ENCODE results near the gene RPTOR. TPM values are rescaled to one million over a fixed set of nuclear protein-coding genes. Genes with fewer than 3 reads are reported as not detected.

The RPTOR gene
- total RNA-seq, 4 donors from 2014 or later, result 34.1 to 65.8 (median 43.6) TPM

DNA sequence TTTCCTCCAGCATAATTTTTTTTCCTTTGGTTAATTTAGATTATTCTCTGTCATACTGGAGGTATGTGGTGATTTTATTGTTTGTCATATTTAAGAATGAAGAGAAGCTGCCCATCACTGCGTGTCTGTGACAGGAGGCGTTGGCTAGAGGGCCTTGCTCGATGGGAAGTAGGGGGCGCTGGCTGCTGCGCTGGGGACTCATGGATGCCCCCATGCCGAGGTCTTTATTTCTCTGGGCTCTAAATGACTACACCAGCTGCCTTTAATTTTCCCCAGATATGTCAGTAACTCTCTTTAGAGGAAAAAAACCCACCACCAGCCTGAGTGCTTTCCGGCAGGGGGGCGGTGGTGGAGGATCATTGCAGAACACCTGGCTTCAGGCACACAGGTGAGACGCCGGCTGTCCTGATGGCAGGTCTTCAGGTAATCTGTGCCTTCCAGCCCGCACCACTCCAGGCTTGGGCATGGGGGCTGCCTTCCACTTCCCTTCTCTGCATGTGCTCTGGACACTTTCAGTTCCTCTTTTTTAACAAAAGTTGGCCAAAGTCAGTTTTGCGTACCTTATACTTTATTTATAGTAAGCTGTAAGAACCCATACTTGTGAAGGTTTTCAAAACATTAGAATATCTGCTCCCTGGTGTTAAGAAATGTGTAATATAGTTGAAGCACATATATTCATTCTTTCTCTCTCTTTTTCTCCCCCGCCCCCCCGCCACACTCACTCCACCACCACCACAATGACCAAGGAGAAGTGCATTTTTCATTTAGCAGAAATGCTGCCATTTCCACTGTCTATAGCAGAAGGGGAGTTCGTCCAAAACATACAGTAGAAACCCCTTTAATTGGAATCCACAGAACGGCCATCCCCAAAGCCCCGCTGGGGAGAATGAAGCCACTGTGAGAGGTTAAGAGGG, 192.7 kb downstream of the RPTOR start:
- peaks cover 0 to 12% (median 3%) of the 10 kb centered on the region in 4 donors for H3K36me3 ChIP-seq
- H3K4me3 ChIP-seq, result no peak overlapping the region
- H3K9me3 ChIP-seq, result no peaks in the 10 kb centered on the region
- H3K27ac ChIP-seq (replicated peaks in 1 of 4), result no peak overlapping the region
- TF ChIP-seq EP300 (IDR thresholded peaks at IDR 0.05) (no peak), POLR2AphosphoS5 (IDR thresholded peaks at IDR 0.05) (no peak), POLR2A (IDR thresholded peaks at IDR 0.05; ENCODE audit: low read depth) (no peak)
- TF ChIP-seq, protein P1, sequence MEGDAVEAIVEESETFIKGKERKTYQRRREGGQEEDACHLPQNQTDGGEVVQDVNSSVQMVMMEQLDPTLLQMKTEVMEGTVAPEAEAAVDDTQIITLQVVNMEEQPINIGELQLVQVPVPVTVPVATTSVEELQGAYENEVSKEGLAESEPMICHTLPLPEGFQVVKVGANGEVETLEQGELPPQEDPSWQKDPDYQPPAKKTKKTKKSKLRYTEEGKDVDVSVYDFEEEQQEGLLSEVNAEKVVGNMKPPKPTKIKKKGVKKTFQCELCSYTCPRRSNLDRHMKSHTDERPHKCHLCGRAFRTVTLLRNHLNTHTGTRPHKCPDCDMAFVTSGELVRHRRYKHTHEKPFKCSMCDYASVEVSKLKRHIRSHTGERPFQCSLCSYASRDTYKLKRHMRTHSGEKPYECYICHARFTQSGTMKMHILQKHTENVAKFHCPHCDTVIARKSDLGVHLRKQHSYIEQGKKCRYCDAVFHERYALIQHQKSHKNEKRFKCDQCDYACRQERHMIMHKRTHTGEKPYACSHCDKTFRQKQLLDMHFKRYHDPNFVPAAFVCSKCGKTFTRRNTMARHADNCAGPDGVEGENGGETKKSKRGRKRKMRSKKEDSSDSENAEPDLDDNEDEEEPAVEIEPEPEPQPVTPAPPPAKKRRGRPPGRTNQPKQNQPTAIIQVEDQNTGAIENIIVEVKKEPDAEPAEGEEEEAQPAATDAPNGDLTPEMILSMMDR (IDR thresholded peaks at IDR 0.05), result no peak
- intact Hi-C loops (cut with DNase I), result no loop called here
- DNase-seq (ENCODE audit: extremely low spot score), result no peak
- no peaks in the 10 kb centered on the region for H3K27me3 ChIP-seq
- H3K4me1 ChIP-seq, result no peaks in the 10 kb centered on the region
- WGBS, result 90% methylated on average over 17 of the region's 17 CpGs

DNA sequence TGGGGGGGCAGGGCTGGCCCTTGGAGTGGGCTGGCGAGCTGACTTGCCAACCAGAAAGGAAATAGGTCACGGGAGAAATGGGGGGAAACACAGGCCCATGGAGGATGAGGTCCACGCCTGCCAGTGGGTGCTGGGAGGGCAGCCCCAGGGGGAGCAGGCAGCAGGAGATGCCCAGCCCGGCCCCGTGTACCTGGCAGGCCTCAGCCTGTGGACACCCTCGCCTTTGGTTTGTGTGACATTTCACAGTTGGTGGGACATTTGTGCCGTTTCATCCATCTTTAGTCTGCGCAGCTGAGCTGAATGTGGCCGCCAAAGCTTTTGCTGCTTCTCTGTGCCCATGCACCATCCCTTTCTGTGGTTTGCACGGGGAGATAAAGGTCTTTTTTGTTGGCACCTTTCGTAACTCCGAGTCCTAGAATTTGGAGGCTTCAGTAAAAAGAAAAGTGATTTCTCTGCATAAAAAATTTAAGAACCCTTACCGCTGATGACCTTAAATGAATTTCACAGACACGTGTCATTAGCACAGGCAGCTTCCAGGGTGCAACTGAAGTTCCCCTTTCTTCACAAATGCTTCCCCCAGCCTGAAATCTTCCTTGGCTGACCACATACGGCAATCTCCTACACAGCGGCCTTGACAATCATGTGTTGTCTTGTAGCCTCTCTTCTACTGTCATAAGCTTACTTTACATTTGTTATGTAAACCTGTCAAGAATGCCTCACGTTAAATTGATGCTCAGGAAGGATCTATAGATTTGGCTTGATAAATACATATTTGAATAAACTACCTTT, 193.6 kb downstream of the RPTOR start:
- Histone ChIP-seq H3K4me3 (no peak overlapping the region), H3K9me3 (no peaks in the 10 kb centered on the region), H3K36me3 (peaks cover 0 to 11% (median 3%) of the 10 kb centered on the region in 4 donors), H3K4me1 (peaks cover 0 to under 1% (median 0%) of the 10 kb centered on the region in 4 donors), H3K27me3 (no peaks in the 10 kb centered on the region), H3K27ac (replicated peaks in 1 of 4) (no peak overlapping the region)
- DNase-seq (ENCODE audit: extremely low spot score), result no peak
- intact Hi-C loops (cut with DNase I), result no loop called here
- 82% methylated on average over 17 of the region's 17 CpGs for WGBS
- TF ChIP-seq POLR2AphosphoS5 (IDR thresholded peaks at IDR 0.05) (no peak), EP300 (IDR thresholded peaks at IDR 0.05) (no peak), POLR2A (IDR thresholded peaks at IDR 0.05; ENCODE audit: low read depth) (no peak)
- TF ChIP-seq, protein P1 (IDR thresholded peaks at IDR 0.05), result no peak

DNA sequence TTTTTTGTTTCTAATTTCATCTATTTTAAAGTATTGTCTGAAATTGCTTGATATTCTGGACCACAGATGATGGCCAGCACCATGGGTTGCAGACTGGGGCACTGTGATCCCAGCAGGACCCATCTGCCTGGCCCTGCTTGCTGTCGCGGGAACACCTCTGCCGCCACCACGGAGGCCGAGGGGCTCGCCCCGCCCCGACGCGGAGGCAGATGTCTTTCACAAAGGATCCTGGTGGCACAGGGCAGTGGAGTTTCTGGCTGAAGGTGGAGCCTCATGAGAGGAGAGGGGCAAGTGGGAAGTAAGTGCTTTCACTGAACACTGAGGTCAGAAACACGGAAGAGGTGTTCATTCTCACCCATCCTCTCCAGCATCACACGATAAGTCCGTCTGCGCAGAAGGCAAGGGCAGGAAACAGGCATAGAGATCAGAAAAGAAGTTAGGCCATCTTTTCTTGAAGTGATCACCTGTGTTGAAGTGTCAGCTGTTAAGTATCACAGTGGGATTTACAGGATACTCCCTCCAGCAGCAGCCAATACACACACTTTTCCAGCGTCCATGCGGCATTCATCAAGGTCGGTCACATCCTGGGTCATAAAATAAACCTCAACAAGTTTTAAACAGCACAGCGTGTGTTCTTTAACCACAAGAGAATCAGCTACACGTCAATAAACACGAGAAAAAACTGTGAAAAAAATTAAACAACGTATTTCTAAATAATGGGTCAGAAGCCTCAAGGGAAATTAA, 194.5 kb downstream of the RPTOR start:
- Histone ChIP-seq H3K36me3 (peaks cover 0 to 10% (median 3%) of the 10 kb centered on the region in 4 donors), H3K27ac (replicated peaks in 1 of 4) (no peak overlapping the region), H3K27me3 (no peaks in the 10 kb centered on the region), H3K4me3 (no peak overlapping the region), H3K4me1 (peaks cover 0 to 4% (median 0%) of the 10 kb centered on the region in 4 donors), H3K9me3 (no peaks in the 10 kb centered on the region)
- 84% methylated on average over 18 of the region's 21 CpGs for WGBS
- TF ChIP-seq EP300 (IDR thresholded peaks at IDR 0.05), result no peak
- TF ChIP-seq, protein P1 (IDR thresholded peaks at IDR 0.05), result no peak
- no peak for TF ChIP-seq POLR2AphosphoS5 (IDR thresholded peaks at IDR 0.05)
- no peak for TF ChIP-seq POLR2A (IDR thresholded peaks at IDR 0.05; ENCODE audit: low read depth)
- intact Hi-C loops (cut with DNase I), result no loop called here
- DNase-seq (ENCODE audit: extremely low spot score), result no peak

DNA sequence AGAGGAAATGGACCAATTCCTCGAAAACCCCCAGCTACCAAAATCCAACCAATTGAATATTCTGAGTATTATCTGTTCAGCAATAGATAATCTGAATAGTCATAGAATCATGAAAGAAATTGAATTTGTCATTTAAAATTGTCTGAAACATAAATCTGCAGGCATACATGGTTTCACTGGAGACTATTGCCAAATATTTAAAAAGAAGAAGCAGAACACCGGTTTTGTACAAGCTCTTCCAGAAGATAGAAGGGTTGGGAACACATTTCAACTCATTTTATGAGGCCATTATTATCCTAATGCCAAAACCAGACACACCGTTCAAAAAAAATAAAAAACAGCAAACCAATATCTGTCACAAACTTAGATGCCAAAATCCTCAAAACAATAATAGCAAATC, 195.5 kb downstream of the RPTOR start:
- Histone ChIP-seq H3K27me3 (no peaks in the 10 kb centered on the region), H3K36me3 (peaks cover 0 to 6% (median 0%) of the 10 kb centered on the region in 4 donors), H3K4me1 (peaks cover 0 to 4% (median 0%) of the 10 kb centered on the region in 4 donors), H3K4me3 (no peak overlapping the region), H3K9me3 (no peaks in the 10 kb centered on the region), H3K27ac (replicated peaks in 1 of 4) (no peak overlapping the region)
- no peak for DNase-seq (ENCODE audit: extremely low spot score)
- WGBS, result 60% methylated on average over 3 of the region's 3 CpGs
- no peak for TF ChIP-seq POLR2AphosphoS5 (IDR thresholded peaks at IDR 0.05)
- TF ChIP-seq, protein P1 (IDR thresholded peaks at IDR 0.05), result no peak
- TF ChIP-seq POLR2A (IDR thresholded peaks at IDR 0.05; ENCODE audit: low read depth), result no peak
- no peak for TF ChIP-seq EP300 (IDR thresholded peaks at IDR 0.05)
- intact Hi-C loops (cut with DNase I), result no loop called here

Data from esophagus muscularis mucosa (tissue), 4 donors.